ENCODE results near the gene ARSJ.
"Not testable (repeated sequence)": the region's sequence is repeated elsewhere in the genome, so short reads cannot be mapped to it uniquely, and the experiment has no call there.

The ARSJ gene

GRCh38 chr4:113979148-113979904, at the start of gene ARSJ:
Gene ARSJ, minus strand, starts transcription at chr4:113979647. Its CDS starts 813 bp downstream, at chr4:113978834.
- no peak for DNase-seq

DNA sequence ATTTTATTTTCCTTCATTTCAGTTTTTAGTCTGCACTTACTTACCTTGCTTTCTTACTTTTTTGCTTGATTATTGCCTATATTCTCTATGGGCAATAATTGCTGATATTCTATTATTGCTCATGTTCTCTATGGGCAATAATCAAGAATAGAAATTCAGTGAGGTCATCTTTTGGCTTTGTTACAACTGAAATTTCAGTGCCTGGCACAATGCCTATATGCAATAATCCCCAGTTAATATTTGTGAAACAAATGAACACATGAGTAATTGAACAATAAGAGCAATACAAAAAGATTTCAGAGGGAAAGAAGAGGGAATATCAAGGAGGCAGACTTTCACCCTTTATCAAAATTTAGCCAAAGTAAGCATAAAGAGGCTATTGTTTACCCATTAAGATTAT, 48.6 kb upstream of the ARSJ start:
- DNase-seq: no peak

GRCh38 chr4:114027596-114027995, 48.1 kb upstream of the ARSJ start:
- no peak for DNase-seq

- DNase-seq: no peak
These were observed 47.0 kb upstream of the ARSJ start for GRCh38 chr4:114026447-114026846.

DNA sequence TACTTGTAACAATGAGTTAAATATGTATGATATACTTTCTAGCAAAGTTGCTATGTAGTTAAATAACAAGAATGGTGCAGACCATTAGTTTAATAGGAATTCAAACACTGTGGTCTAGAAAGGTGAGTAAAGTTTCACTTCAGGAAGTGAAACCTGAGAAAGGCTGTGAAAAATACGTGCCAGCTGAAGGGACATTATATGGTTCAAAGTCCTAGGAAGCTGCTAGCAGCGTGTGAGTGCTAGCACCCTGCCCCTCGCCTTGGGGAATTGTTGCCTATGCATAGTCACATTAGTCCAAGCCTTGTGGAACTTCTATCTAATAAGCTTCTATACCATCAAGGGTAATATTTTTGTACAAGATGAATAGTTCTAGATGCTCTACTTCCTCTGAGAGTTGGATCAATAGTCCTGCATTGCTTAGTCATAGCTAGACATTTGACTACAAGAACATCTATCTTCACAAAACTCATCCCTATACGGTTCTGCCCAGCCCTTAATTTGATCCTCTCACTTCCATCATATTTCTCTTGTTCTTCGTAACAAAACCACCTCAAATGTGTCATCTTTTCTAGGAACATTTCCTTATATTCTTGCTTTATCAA, 45.8 kb upstream of the ARSJ start:
- no peak for DNase-seq

GRCh38 chr4:114021451-114021850, 42.0 kb upstream of the ARSJ start:
- no peak for DNase-seq

- no peak for DNase-seq
These were observed 40.5 kb upstream of the ARSJ start for GRCh38 chr4:114019969-114020358.

GRCh38 chr4:114019276-114019968, 40.0 kb upstream of the ARSJ start:
- no peak for DNase-seq

DNA sequence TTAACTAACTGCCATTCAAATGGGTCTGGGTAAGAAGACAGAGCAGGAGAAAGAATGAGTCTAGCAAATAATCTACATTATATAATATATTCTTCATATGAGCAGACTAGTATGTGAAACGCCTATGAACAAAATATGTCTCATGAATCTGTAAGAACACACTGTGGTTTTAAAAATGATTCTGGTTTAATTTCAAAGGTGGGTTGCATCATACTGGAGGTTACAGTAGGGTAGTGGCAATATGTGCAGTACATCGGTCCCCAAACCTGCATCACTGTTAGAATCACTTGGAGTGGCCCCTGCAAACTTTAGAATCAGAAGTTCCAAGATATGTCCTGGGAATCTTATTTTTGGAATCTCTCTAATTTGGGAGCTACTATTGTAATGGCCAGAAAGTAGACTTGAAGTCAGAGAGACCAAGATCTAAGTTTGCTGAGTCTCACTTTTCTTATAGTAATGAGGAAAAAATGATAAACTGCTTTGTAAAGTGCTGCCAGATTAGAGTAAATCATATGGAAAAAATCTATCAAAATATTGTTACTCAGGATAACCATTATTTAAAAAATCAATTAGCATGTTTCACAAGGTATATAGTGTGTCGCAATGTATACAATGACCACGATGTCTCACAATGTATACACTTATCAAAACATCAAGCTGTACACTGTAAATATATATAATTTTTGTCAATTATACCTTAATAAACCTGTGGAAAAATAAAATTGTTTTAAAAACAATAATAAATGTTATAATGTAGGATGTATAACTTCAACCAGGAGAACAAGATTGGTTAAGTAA, 37.9 kb upstream of the ARSJ start:
- no peak for DNase-seq

- no peak for DNase-seq
These were observed 36.0 kb upstream of the ARSJ start for GRCh38 chr4:114015444-114015899.

DNA sequence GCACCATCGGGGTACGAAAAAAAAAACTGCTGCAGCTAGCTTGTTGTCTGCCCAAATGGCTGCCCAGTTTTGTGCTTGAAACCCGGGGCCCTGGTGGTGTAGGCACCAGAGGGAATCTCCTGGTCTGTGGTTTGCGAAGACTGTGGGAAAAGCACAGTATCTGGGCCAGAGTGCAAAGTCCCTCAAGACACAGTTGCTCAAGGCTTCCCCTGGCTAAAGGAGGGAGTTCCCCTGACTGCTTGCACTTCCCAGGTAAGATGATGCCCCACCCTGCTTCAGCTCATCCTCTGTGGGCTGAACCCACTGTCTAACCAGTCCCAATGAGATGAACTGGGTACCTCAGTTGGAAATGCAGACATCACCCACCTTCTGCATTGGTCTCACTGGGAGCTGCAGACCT, 33.8 kb upstream of the ARSJ start:
- DNase-seq: not testable (repeated sequence)

- DNase-seq: no peak
These were observed 33.3 kb upstream of the ARSJ start for GRCh38 chr4:114012749-114013148.

GRCh38 chr4:114005569-114006442, 26.4 kb upstream of the ARSJ start:
- no peak for DNase-seq

- DNase-seq: peak; percentile 23
These were observed 25.2 kb upstream of the ARSJ start for GRCh38 chr4:114004483-114005226.

GRCh38 chr4:113998531-113998930, 19.1 kb upstream of the ARSJ start:
- DNase-seq: no peak

DNA sequence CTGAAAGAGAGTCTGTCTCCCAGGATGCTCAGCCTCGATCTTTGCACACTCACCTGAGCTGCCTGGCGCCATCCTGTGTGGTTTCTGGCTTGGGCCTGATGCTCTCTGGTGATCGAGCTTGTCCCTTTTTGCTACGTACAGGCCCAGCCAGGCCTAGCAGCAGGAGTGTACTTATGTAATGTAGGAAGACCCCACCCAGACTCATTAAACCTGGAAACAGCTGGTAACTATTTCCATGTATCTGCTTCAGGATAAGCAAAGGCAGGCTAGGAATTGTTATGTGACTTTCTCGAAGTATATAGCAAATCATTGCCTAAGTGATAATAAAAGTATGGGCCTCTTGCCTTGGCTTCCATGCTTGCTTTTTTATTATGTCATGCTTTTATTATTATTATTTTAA, 18.6 kb upstream of the ARSJ start:
- no peak for DNase-seq

GRCh38 chr4:113997206-113997605, 17.8 kb upstream of the ARSJ start:
- no peak for DNase-seq

GRCh38 chr4:113996599-113997177, 17.2 kb upstream of the ARSJ start:
- DNase-seq: no peak

DNA sequence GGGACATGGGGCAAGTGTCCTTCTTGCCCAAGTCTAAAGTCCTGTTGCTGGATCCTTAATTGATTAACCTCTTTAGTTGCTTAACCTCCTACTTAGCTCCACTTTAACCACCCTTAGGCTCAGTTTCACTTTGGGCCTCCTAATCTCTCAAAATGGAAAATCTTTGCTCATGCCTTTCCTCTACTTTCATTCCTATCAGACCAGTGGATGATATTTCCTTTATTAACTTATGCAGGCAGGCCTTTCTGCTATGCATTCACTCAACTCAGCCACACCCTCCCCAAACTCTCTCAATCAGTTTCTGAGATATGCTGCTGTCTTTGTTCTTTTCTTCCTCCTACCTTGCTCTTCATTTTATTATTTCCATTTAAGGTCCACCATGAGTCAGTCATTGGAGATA, 14.4 kb upstream of the ARSJ start:
- DNase-seq: no peak

DNA sequence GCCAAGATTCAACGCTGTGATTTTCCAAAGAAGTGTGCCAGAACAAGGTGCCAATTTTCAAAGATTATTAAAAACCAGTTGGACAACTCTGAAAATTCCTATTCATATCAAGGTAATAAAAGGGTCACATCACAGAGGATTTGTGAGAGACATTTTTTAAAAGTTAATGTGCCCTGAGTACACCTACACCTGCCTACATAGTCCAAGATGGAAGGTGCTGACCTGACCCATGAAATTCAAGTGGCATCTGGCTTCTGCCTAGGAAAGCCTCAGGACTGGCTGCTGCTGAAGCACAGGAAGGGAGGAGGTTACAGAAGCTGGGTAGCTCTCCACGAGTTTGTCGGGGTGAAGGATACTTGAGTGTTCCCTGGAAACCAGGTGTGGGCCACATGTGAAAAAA, 11.4 kb upstream of the ARSJ start:
- no peak for DNase-seq

DNA sequence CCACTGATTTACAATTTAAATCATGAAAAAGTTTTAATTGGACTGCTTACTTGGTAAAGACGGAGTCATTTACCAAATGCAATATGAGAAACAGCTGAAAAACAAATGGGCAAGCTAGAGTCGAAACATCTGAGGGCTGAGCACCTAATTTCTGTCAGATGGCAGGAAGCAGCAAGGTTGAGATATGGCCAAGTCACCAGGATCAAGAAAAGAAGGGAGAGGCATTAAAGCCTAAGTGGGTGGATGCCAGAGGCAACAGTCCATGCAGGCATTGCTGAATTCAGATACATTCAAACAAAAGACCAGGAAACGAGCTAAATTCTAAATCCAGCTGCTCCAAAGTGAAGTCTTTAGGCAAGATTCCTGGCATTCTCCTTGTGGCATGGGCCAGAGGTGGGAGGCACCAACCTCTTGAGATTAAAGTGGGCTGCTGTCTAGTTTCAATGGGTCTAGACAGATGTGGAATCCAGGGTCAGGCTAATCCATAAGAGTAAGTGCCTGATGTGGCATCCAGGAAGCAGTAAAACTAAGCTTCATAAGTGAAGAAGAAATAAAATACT, 8.0 kb upstream of the ARSJ start:
- no peak for DNase-seq

All from activated gamma-delta T cell treated with Interleukin-2 at 50 U/mL for 16 hours (primary cell).